ENCODE measurements around the gene RABL2A.
"Not testable (repeated sequence)": the region's sequence is repeated elsewhere in the genome, so short reads cannot be mapped to it uniquely, and the experiment has no call there.

RABL2A gene

GRCh38 chr2:113609822-113610221, 17.2 kb upstream of the RABL2A start:
- DNase-seq (ENCODE audit: low spot score): not testable (repeated sequence)

- DNase-seq (ENCODE audit: low spot score): not testable (repeated sequence)
Observed at GRCh38 chr2:113621002-113621401, 6.1 kb upstream of the RABL2A start.

- not testable (repeated sequence) for DNase-seq (ENCODE audit: low spot score)
Observed at GRCh38 chr2:113625906-113626305, 1.2 kb upstream of the RABL2A start.

- not testable (repeated sequence) for DNase-seq (ENCODE audit: low spot score)
Observed at GRCh38 chr2:113632849-113633345, 5.8 kb downstream of the RABL2A start.

GRCh38 chr2:113635358-113635757, 8.3 kb downstream of the RABL2A start:
- not testable (repeated sequence) for DNase-seq (ENCODE audit: low spot score)

- not testable (repeated sequence) for DNase-seq (ENCODE audit: low spot score)
Observed at GRCh38 chr2:113636226-113636625, 9.2 kb downstream of the RABL2A start.

GRCh38 chr2:113638084-113638483, 11.0 kb downstream of the RABL2A start:
- DNase-seq (ENCODE audit: low spot score): not testable (repeated sequence)

- not testable (repeated sequence) for DNase-seq (ENCODE audit: low spot score)
Observed at GRCh38 chr2:113646217-113646616, 19.2 kb downstream of the RABL2A start.

- DNase-seq (ENCODE audit: low spot score): not testable (repeated sequence)
Observed at GRCh38 chr2:113650834-113651815, 24.1 kb downstream of the RABL2A start.

GRCh38 chr2:113652599-113652998, 25.5 kb downstream of the RABL2A start:
- not testable (repeated sequence) for DNase-seq (ENCODE audit: low spot score)

GRCh38 chr2:113656031-113656624, 29.1 kb downstream of the RABL2A start:
- not testable (repeated sequence) for DNase-seq (ENCODE audit: low spot score)

GRCh38 chr2:113657735-113658134, 30.7 kb downstream of the RABL2A start:
- not testable (repeated sequence) for DNase-seq (ENCODE audit: low spot score)

- DNase-seq (ENCODE audit: low spot score): not testable (repeated sequence)
Observed at GRCh38 chr2:113663285-113664060, 36.4 kb downstream of the RABL2A start.

GRCh38 chr2:113664761-113665533, 37.9 kb downstream of the RABL2A start:
- not testable (repeated sequence) for DNase-seq (ENCODE audit: low spot score)

GRCh38 chr2:113669013-113669412, 41.9 kb downstream of the RABL2A start:
- DNase-seq (ENCODE audit: low spot score): not testable (repeated sequence)

GRCh38 chr2:113672326-113672932, 45.4 kb downstream of the RABL2A start:
- DNase-seq (ENCODE audit: low spot score): no peak

GRCh38 chr2:113675875-113676274, 48.8 kb downstream of the RABL2A start:
- no peak for DNase-seq (ENCODE audit: low spot score)

- no peak for DNase-seq (ENCODE audit: low spot score)
Observed at GRCh38 chr2:113676623-113677266, 49.7 kb downstream of the RABL2A start.

GRCh38 chr2:113677330-113677729, 50.3 kb downstream of the RABL2A start:
- no peak for DNase-seq (ENCODE audit: low spot score)

- no peak for DNase-seq (ENCODE audit: low spot score)
Observed at GRCh38 chr2:113679457-113679856, 52.4 kb downstream of the RABL2A start.
